Keratinocyte (primary cell): ENCODE measurements around the gene FAM169A. TPM values are rescaled to one million over a fixed set of nuclear protein-coding genes. Genes with fewer than 3 reads are reported as not detected.

Experiments
- DNase-seq: peaks from one replicate; pipeline ENCODE4 v3.0.0-alpha.2; 2011; ENCODE audit warnings: low read depth, missing footprints, low spot score
- FAIRE-seq: peaks from 2 replicates; lab custom pipeline; 2011; peaks lifted over from hg19 to GRCh38; lab: Jason Lieb, UNC
- H2AFZ ChIP-seq: 2 replicates; pipeline ENCODE4 v1.6.0; 2012; ENCODE audit warnings: low read length, control low read depth, inconsistent platforms; ENCODE audit not compliant: control insufficient read depth
- H3K27ac ChIP-seq: 2 replicates; pipeline ENCODE4 v1.5.1; 2011; ENCODE audit warnings: low read length; ENCODE audit not compliant: control insufficient read depth, insufficient read depth
- H3K27me3 ChIP-seq: 3 replicates; pipeline ENCODE4 v1.6.0; 2011; ENCODE audit warnings: low read length; ENCODE audit not compliant: control insufficient read depth, insufficient read depth; ENCODE audit errors: extremely low read depth
- H3K36me3 ChIP-seq, 2 experiments: 2 replicates in 1 of 2; 3 replicates in 1 of 2; pipeline ENCODE4 v1.5.1; 2011; ENCODE audit warnings: low read length in 2 of 2, mild to moderate bottlenecking in 1 of 2; ENCODE audit not compliant: control insufficient read depth in 2 of 2, insufficient read depth in 2 of 2; ENCODE audit errors: extremely low read depth in 1 of 2
- H3K4me1 ChIP-seq: 3 replicates; pipeline ENCODE4 v1.5.1; 2011; ENCODE audit warnings: low read length; ENCODE audit not compliant: control insufficient read depth, insufficient read depth; ENCODE audit errors: extremely low read depth
- H3K4me2 ChIP-seq: 3 replicates; pipeline ENCODE4 v1.6.0; 2011; ENCODE audit warnings: low read depth, low read length; ENCODE audit not compliant: control insufficient read depth, insufficient read depth; ENCODE audit errors: extremely low read depth
- H3K4me3 ChIP-seq, 3 experiments: fragments of 200-600 bp in 1 of 3; sonication (generic) in 1 of 3; 2 replicates in 2 of 3; 3 replicates in 1 of 3; pipeline ENCODE4 v1.5.1; 2011 to 2016; ENCODE audit warnings: low read length in 3 of 3, mild to moderate bottlenecking in 3 of 3, control low read depth in 2 of 3, inconsistent platforms in 1 of 3, low read depth in 1 of 3, mixed read lengths in 1 of 3, mixed run types in 1 of 3, moderate library complexity in 1 of 3; ENCODE audit not compliant: control insufficient read depth in 2 of 3, insufficient read depth in 2 of 3; ENCODE audit errors: extremely low read depth in 1 of 3
- H3K79me2 ChIP-seq: 2 replicates; pipeline ENCODE4 v1.6.0; 2012; ENCODE audit warnings: low read length; ENCODE audit not compliant: control insufficient read depth, insufficient read depth
- H3K9ac ChIP-seq: 3 replicates; pipeline ENCODE4 v1.6.0; 2011; ENCODE audit warnings: low read length; ENCODE audit not compliant: control insufficient read depth, insufficient read depth; ENCODE audit errors: extremely low read depth
- H3K9me1 ChIP-seq: 3 replicates; pipeline ENCODE4 v1.6.0; 2011; ENCODE audit warnings: low read length; ENCODE audit not compliant: control insufficient read depth, insufficient read depth; ENCODE audit errors: extremely low read depth
- H3K9me3 ChIP-seq: 2 replicates; pipeline ENCODE4 v1.5.1; 2012; ENCODE audit warnings: low read depth, low read length; ENCODE audit not compliant: control insufficient read depth
- H4K20me1 ChIP-seq: 3 replicates; pipeline ENCODE4 v1.6.0; 2011; ENCODE audit warnings: low read length; ENCODE audit not compliant: control insufficient read depth, insufficient read depth; ENCODE audit errors: extremely low read depth
- CTCF ChIP-seq, 3 experiments: IDR thresholded peaks in 1 of 3; conservative IDR thresholded peaks in 1 of 3; optimal IDR thresholded peaks in 1 of 3; 2 replicates in 2 of 3; 3 replicates in 1 of 3; pipeline versions ENCODE3 to v1.5.1; 2011; ENCODE audit warnings: low read length in 3 of 3, mild to moderate bottlenecking in 3 of 3, moderate library complexity in 2 of 3, control low read depth in 1 of 3, inconsistent platforms in 1 of 3; ENCODE audit not compliant: insufficient read depth in 2 of 3; ENCODE audit errors: extremely low read depth in 1 of 3
- EZH2 ChIP-seq: IDR thresholded peaks from one replicate; pipeline ENCODE4 v1.6.1; 2012; ENCODE audit warnings: inconsistent platforms, mild to moderate bottlenecking, low read length, moderate library complexity
- dilution Hi-C: fragments of 300-500 bp; cut with MboI; formaldehyde crosslinking; loops from one replicate; pipeline ENCODE4 v1.7.0; 2020; ENCODE audit warnings: low sequenced_read_pairs; ENCODE audit not compliant: extremely low pct_ligation_motif_present
- polyA plus RNA-seq, 5 experiments: library from polyadenylated mRNA; depleted of rRNA in 3 of 5; stranded (reverse) in 3 of 5; stranded (forward) in 1 of 5; unstranded in 1 of 5; fragments of >200 nt; gene quantifications; 1 replicate in 1 of 5; 2 replicates in 3 of 5; 3 replicates in 1 of 5; pipeline versions ENCODE4 v1.2.1 to v1.2.3, GENCODE V29; 2011 to 2012; ENCODE audit warnings: missing spikeins in 2 of 5, low read depth in 1 of 5, low replicate concordance in 1 of 5

FAM169A gene
- polyA plus RNA-seq, 1 donor (not counting 4 experiments of a cell fraction or from before 2014, with no cell fraction given), result 13.1 TPM

GRCh38 chr5:74766418-74766848 is 99.8 kb downstream of the FAM169A start:
- FAIRE-seq (no peak), DNase-seq (peak; percentile 52)
- peak overlapping the region; percentile 76 to 100 (median 99) for H3K4me3 ChIP-seq

GRCh38 chr5:74765929-74766328 is 100.3 kb downstream of the FAM169A start:
- Histone ChIP-seq H3K4me2 (peak overlapping the region; percentile 83), H3K9ac (peak overlapping the region; percentile 96), H4K20me1 (no peaks in the 10 kb centered on the region), H3K27me3 (no peaks in the 10 kb centered on the region), H3K9me1 (no peaks in the 10 kb centered on the region), H3K27ac (peak overlapping the region; percentile 96), H3K4me3 (peak overlapping the region; percentile 76 to 100 (median 99)), H3K9me3 (no peaks in the 10 kb centered on the region), H3K4me1 (peaks cover 58% of the 10 kb centered on the region), H2AFZ (peak overlapping the region; percentile 10), H3K36me3 (peaks cover 0 to 3% of the 10 kb centered on the region in 2 experiments), H3K79me2 (peaks cover 49% of the 10 kb centered on the region)
- FAIRE-seq (no peak), DNase-seq (no peak)
- dilution Hi-C loops, result no loop called here
- TF ChIP-seq EZH2 (no peak), CTCF (optimal IDR thresholded peaks at IDR 0.05 in 1 of 3, IDR thresholded peaks at IDR 0.05 in 1 of 3, conservative IDR thresholded peaks at IDR 0.05 in 1 of 3; ENCODE audit: extremely low read depth in 1 of 3, insufficient read depth in 2 of 3, low read length in 3 of 3) (no peak)

More at GRCh38 chr5:74766418-74766848, 99.8 kb downstream of the FAM169A start:
- Histone ChIP-seq H3K27me3 (no peaks in the 10 kb centered on the region), H3K4me2 (peak overlapping the region; percentile 83), H3K36me3 (peaks cover 0 to 3% of the 10 kb centered on the region in 2 experiments), H3K79me2 (peaks cover 49% of the 10 kb centered on the region), H3K4me1 (peaks cover 53% of the 10 kb centered on the region), H3K9me1 (no peaks in the 10 kb centered on the region), H4K20me1 (no peaks in the 10 kb centered on the region), H3K9me3 (no peaks in the 10 kb centered on the region), H3K9ac (peak overlapping the region; percentile 96), H3K27ac (peak overlapping the region; percentile 96), H2AFZ (peak overlapping the region; percentile 98)
- no peak for TF ChIP-seq EZH2
- TF ChIP-seq CTCF (optimal IDR thresholded peaks at IDR 0.05 in 1 of 3, IDR thresholded peaks at IDR 0.05 in 1 of 3, conservative IDR thresholded peaks at IDR 0.05 in 1 of 3; ENCODE audit: extremely low read depth in 1 of 3, insufficient read depth in 2 of 3, low read length in 3 of 3), result peak in 2 of 3 experiments; percentile 35 to 42
- dilution Hi-C loops, result no loop called here
